ENCODE measurements around the gene GMEB1. TPM values are rescaled to one million over a fixed set of nuclear protein-coding genes. Genes with fewer than 3 reads are reported as not detected.
"Not testable (repeated sequence)": the region's sequence is repeated elsewhere in the genome, so short reads cannot be mapped to it uniquely, and the experiment has no call there.

GMEB1 gene
- total RNA-seq, 1 experiment from 2014 or later: 5.2 TPM

GRCh38 chr1:28642847-28643635, 25.5 kb upstream of the GMEB1 start, which contains the start of gene TAF12:
TAF12 (minus strand) TSS chr1:28643067; CDS start chr1:28622081, 20,986 bp downstream.
- ATAC-seq: peak; percentile 90
- peak within 1 kb of the TSS; percentile 97 for H3K4me3 ChIP-seq (ENCODE audit: low read length)
- TF ChIP-seq, protein P1, sequence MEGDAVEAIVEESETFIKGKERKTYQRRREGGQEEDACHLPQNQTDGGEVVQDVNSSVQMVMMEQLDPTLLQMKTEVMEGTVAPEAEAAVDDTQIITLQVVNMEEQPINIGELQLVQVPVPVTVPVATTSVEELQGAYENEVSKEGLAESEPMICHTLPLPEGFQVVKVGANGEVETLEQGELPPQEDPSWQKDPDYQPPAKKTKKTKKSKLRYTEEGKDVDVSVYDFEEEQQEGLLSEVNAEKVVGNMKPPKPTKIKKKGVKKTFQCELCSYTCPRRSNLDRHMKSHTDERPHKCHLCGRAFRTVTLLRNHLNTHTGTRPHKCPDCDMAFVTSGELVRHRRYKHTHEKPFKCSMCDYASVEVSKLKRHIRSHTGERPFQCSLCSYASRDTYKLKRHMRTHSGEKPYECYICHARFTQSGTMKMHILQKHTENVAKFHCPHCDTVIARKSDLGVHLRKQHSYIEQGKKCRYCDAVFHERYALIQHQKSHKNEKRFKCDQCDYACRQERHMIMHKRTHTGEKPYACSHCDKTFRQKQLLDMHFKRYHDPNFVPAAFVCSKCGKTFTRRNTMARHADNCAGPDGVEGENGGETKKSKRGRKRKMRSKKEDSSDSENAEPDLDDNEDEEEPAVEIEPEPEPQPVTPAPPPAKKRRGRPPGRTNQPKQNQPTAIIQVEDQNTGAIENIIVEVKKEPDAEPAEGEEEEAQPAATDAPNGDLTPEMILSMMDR (conservative IDR thresholded peaks at IDR 0.05; ENCODE audit: low read depth, low read length): peak; percentile 44; the same call in 1 of the 2 replicates
- TF ChIP-seq EZH2phosphoT487 (IDR thresholded peaks at IDR 0.05; ENCODE audit: borderline replicate concordance, low read length) (0 out of 2 replicates have a peak, but pooled peaks have one; percentile 24), EZH2 (IDR thresholded peaks at IDR 0.05; ENCODE audit: low read length, unreplicated experiment) (no peak)
- peak within 1 kb of the TSS; percentile 89 for H2AFZ ChIP-seq (ENCODE audit: low read length)
- H3K36me3 ChIP-seq (ENCODE audit: low read depth, low read length): no peaks in the 10 kb centered on the region
- H3K9ac ChIP-seq (ENCODE audit: low read length): peak within 1 kb of the TSS; percentile 87
- H3K9me3 ChIP-seq (ENCODE audit: low read length): no peaks in the 10 kb centered on the region
- ChIA-PET POLR2A (ENCODE audit: unreplicated experiment) (interaction anchor here (0.5 to 1.4 kb wide), 15 partner anchors 10 to 810 kb away, joined by 3 to 42 read pairs (median 10); partner anchors contain the start of genes EPB41, GMEB1 and YTHDF2), CTCF (interaction anchor here (0.6 to 1.0 kb wide), 8 partner anchors 27 to 233 kb away, joined by 3 to 22 read pairs (median 4); partner anchors contain the start of gene YTHDF2)
- H3K27me3 ChIP-seq (ENCODE audit: low read length): no peaks in the 10 kb centered on the region
- DNase-seq: peak; percentile 98
- peak within 1 kb of the TSS; percentile 77 for H3K27ac ChIP-seq (ENCODE audit: low read length)
- no peaks in the 10 kb centered on the region for H3K9me2 ChIP-seq (replicated peaks; ENCODE audit: low read length)
- H3K4me1 ChIP-seq (ENCODE audit: insufficient read depth, low read length): peaks cover 29% of the 10 kb centered on the region
- BruUV-seq (replicated peaks): TSS peak; percentile 96
- intact Hi-C loops (cut with micrococcal nuclease): loop anchor here (1.0 kb wide), 1 partner anchor 93 kb away; the partner anchor contains the start of gene YTHDF2
- peak within 1 kb of the TSS; percentile 86 for H3K4me2 ChIP-seq (ENCODE audit: low read length)
- H3F3A ChIP-seq (ENCODE audit: low read length, unreplicated experiment): no peaks in the 10 kb centered on the region
- H4K20me1 ChIP-seq (ENCODE audit: low read length): no peaks in the 10 kb centered on the region
- peaks cover 35% of the 10 kb centered on the region for H3K79me2 ChIP-seq (ENCODE audit: low read length)

DNA sequence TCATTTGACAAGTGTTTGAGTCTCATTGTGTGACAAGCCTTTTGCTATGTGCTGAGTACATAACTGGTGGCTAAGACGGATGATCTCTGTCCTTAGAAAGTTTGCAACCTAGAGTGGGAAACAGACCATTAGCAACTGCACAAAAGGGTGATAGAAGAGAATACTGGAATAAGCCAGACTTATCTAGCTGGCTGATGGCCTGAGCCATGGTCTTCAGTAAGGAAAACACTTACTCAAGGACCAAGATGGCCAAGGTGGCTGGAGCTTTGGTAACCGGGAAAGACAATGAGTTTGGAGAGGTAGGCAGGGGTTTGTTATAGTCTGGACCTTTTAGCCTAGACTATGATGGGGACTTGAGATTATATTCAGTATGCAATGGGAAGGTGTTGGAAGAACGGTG, 24.1 kb upstream of the GMEB1 start:
- TF ChIP-seq EZH2phosphoT487 (IDR thresholded peaks at IDR 0.05; ENCODE audit: borderline replicate concordance, low read length) (no peak), EZH2 (IDR thresholded peaks at IDR 0.05; ENCODE audit: low read length, unreplicated experiment) (no peak)
- TF ChIP-seq, protein P1 (conservative IDR thresholded peaks at IDR 0.05; ENCODE audit: low read depth, low read length): no peak

GRCh38 chr1:28645406-28645805, 23.2 kb upstream of the GMEB1 start:
- Histone ChIP-seq H3K79me2 (ENCODE audit: low read length) (peaks cover 24% of the 10 kb centered on the region), H3K4me1 (ENCODE audit: insufficient read depth, low read length) (peaks cover 34% of the 10 kb centered on the region)
- H4K20me1 ChIP-seq (ENCODE audit: low read length); H2AFZ ChIP-seq (ENCODE audit: low read length); H3K9me3 ChIP-seq (ENCODE audit: low read length); H3K27ac ChIP-seq (ENCODE audit: low read length); H3K27me3 ChIP-seq (ENCODE audit: low read length); BruUV-seq (replicated peaks); H3K4me2 ChIP-seq (ENCODE audit: low read length); intact Hi-C loops (cut with micrococcal nuclease); ATAC-seq; H3F3A ChIP-seq (ENCODE audit: low read length, unreplicated experiment); H3K4me3 ChIP-seq (ENCODE audit: low read length); H3K9me2 ChIP-seq (replicated peaks; ENCODE audit: low read length); H3K36me3 ChIP-seq (ENCODE audit: low read depth, low read length); POLR2A ChIA-PET (ENCODE audit: unreplicated experiment); CTCF ChIA-PET; DNase-seq; H3K9ac ChIP-seq (ENCODE audit: low read length): not testable (repeated sequence)

More for the DNA sequence above, 24.1 kb upstream of the GMEB1 start:
- POLR2A ChIA-PET (ENCODE audit: unreplicated experiment): interaction anchor here (0.7 kb wide), 1 partner anchor 438 kb away, joined by 4 read pairs; no protein-coding TSS in a partner anchor
- H3K36me3 ChIP-seq (ENCODE audit: low read depth, low read length): no peaks in the 10 kb centered on the region
- H3K27me3 ChIP-seq (ENCODE audit: low read length): no peaks in the 10 kb centered on the region
- DNase-seq (no peak), ATAC-seq (no peak)
- H2AFZ ChIP-seq (ENCODE audit: low read length): no peak overlapping the region
- intact Hi-C loops (cut with micrococcal nuclease): no loop called here
- CTCF ChIA-PET: no interaction called here
- no peak overlapping the region for H3K9ac ChIP-seq (ENCODE audit: low read length)
- H3K9me3 ChIP-seq (ENCODE audit: low read length): no peaks in the 10 kb centered on the region
- peaks cover 33% of the 10 kb centered on the region for H3K79me2 ChIP-seq (ENCODE audit: low read length)
- H3F3A ChIP-seq (ENCODE audit: low read length, unreplicated experiment): peaks cover 6% of the 10 kb centered on the region
- no peaks in the 10 kb centered on the region for H3K9me2 ChIP-seq (replicated peaks; ENCODE audit: low read length)
- peaks cover 34% of the 10 kb centered on the region for H3K4me1 ChIP-seq (ENCODE audit: insufficient read depth, low read length)
- no peak overlapping the region for H3K27ac ChIP-seq (ENCODE audit: low read length)
- no TSS peak for BruUV-seq (replicated peaks)
- no peak overlapping the region for H3K4me3 ChIP-seq (ENCODE audit: low read length)
- no peaks in the 10 kb centered on the region for H4K20me1 ChIP-seq (ENCODE audit: low read length)
- H3K4me2 ChIP-seq (ENCODE audit: low read length): peak overlapping the region; percentile 86; the same call in 1 of the 2 replicates
